Kidney glomerular epithelial cell (primary cell): ENCODE measurements around the gene BLOC1S1.

Source experiments
- DNase-seq: peaks from one replicate; lab custom pipeline; 2025; lab: John Stamatoyannopoulos, UW

Gene BLOC1S1

GRCh38 chr12:55711786-55712553 is 3.9 kb upstream of the BLOC1S1 start:
- DNase-seq: no peak

GRCh38 chr12:55712700-55713415 is 3.0 kb upstream of the BLOC1S1 start:
- DNase-seq: no peak

GRCh38 chr12:55713721-55714120 is 2.1 kb upstream of the BLOC1S1 start:
- DNase-seq: peak; percentile 77

- DNase-seq: no peak
Measured at GRCh38 chr12:55715169-55715764, 579 bp upstream of the BLOC1S1 start.

GRCh38 chr12:55716582-55716957 is 724 bp downstream of the BLOC1S1 start:
- DNase-seq: no peak

GRCh38 chr12:55717011-55718007 is 1.5 kb downstream of the BLOC1S1 start:
- peak; percentile 82 for DNase-seq

GRCh38 chr12:55718015-55718414 is 2.2 kb downstream of the BLOC1S1 start:
- DNase-seq: peak; percentile 50

- DNase-seq: no peak
Measured at GRCh38 chr12:55718624-55719275, 2.9 kb downstream of the BLOC1S1 start.

- DNase-seq: no peak
Measured at GRCh38 chr12:55719371-55719770, 3.5 kb downstream of the BLOC1S1 start.

GRCh38 chr12:55720071-55720564 is 4.3 kb downstream of the BLOC1S1 start, which contains the start of gene RDH5:
RDH5 (plus strand) TSS chr12:55720393; CDS start chr12:55721185, 792 bp downstream.
- peak; percentile 84 for DNase-seq

- peak; percentile 83 for DNase-seq
Measured at GRCh38 chr12:55720894-55721444, 5.1 kb downstream of the BLOC1S1 start.

GRCh38 chr12:55721601-55722213 is 5.9 kb downstream of the BLOC1S1 start:
- DNase-seq: no peak

GRCh38 chr12:55722948-55723347 is 7.1 kb downstream of the BLOC1S1 start:
- no peak for DNase-seq

- DNase-seq: no peak
Measured at GRCh38 chr12:55723516-55724225, 7.8 kb downstream of the BLOC1S1 start.

- DNase-seq: peak; percentile 33
Measured at GRCh38 chr12:55724226-55724939, 8.5 kb downstream of the BLOC1S1 start.

GRCh38 chr12:55724940-55725309 is 9.1 kb downstream of the BLOC1S1 start:
- DNase-seq: no peak

GRCh38 chr12:55725556-55725955 is 9.7 kb downstream of the BLOC1S1 start:
- DNase-seq: no peak

- no peak for DNase-seq
Measured at GRCh38 chr12:55726971-55727370, 11.1 kb downstream of the BLOC1S1 start.

- peak; percentile 71 for DNase-seq
Measured at GRCh38 chr12:55727643-55728185, 11.9 kb downstream of the BLOC1S1 start.
